ENCODE measurements around the gene CCDC12.

The CCDC12 gene

GRCh38 chr3:46893146-46893748 lies 83.3 kb downstream of the CCDC12 start:
- no peaks in the 10 kb centered on the region for H3K9me3 ChIP-seq (ENCODE audit: control insufficient read depth, insufficient read depth, low read length)
- peaks cover 44% of the 10 kb centered on the region for H3K27me3 ChIP-seq (ENCODE audit: control insufficient read depth, insufficient read depth, low read length)
- peaks cover 8% of the 10 kb centered on the region for H3K4me1 ChIP-seq (ENCODE audit: control insufficient read depth, insufficient read depth, low read length)
- H3K36me3 ChIP-seq (ENCODE audit: control insufficient read depth, insufficient read depth, low read length), result no peaks in the 10 kb centered on the region
- peak overlapping the region; percentile 52 for H3K4me3 ChIP-seq (ENCODE audit: low read depth, low read length)
- no peak overlapping the region for H3K9ac ChIP-seq (ENCODE audit: low read depth, low read length)

DNA sequence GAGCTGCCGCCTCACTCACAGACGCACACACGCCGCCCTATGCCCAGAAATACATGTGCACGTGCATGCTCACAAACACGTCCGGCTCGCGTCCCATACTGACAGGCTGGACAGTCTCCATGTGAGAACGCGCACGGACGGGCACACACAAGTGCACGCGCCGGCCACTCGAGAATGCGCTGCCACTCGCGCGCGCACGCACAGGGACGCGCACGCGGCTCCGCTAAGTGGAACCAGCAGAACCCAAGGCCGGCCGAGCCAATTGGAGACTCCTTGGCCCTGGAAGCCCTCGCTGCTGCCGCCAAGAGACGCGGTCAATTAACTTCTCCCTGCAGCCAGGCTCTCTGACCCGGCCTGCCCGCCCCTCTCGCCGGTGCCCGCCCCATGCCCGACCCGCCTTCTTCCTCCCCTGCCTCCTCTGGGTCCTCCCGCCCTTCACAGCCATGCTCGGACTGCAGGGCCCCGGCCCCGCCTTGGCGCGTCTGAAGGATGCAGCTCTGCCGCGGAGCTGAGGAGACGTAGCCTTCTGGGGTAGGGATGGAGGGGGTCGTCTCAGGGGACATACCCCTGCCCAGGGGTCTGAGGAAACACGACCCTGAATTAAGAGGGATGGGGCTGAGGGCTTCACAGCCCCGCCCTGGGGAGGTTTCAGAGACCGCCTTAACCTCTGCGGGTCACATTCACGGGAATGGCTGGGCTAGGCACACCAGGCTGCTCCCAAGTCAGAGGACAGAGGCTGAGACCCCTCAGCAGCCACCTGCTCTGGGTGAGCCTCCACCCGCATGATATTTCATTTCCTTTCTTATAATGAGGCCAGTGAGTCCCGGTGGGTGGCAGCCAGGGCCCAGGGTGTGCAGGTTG lies 84.0 kb downstream of the CCDC12 start:
- Histone ChIP-seq H3K9ac (ENCODE audit: low read depth, low read length) (no peak overlapping the region), H3K36me3 (ENCODE audit: control insufficient read depth, insufficient read depth, low read length) (no peaks in the 10 kb centered on the region), H3K4me3 (ENCODE audit: low read depth, low read length) (peak overlapping the region; percentile 52), H3K9me3 (ENCODE audit: control insufficient read depth, insufficient read depth, low read length) (no peaks in the 10 kb centered on the region), H3K4me1 (ENCODE audit: control insufficient read depth, insufficient read depth, low read length) (peaks cover 10% of the 10 kb centered on the region), H3K27me3 (ENCODE audit: control insufficient read depth, insufficient read depth, low read length) (peaks cover 44% of the 10 kb centered on the region)

DNA sequence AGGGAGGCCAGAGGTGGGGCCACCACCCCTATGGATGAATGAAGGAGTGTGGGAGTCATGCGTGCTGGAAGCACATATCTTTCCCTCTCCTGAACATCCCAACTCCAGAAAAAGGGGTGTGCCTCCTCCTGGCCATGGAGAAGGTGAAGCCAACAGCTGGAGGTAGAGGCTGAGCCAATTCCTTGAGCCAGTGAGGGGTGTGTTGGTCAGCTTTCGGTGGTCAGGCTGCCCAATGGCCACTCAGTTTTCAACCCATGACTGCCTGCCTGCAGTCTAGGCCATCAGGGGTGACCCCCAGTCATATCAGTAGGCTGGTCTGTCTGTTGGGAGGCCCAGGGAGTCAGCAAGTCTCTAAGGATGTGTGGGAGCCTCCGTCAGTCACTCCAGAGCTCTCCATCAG lies 85.4 kb downstream of the CCDC12 start:
- peaks cover 13% of the 10 kb centered on the region for H3K4me1 ChIP-seq (ENCODE audit: control insufficient read depth, insufficient read depth, low read length)
- H3K4me3 ChIP-seq (ENCODE audit: low read depth, low read length), result no peak overlapping the region
- no peaks in the 10 kb centered on the region for H3K36me3 ChIP-seq (ENCODE audit: control insufficient read depth, insufficient read depth, low read length)
- no peak overlapping the region for H3K9ac ChIP-seq (ENCODE audit: low read depth, low read length)
- peaks cover 53% of the 10 kb centered on the region for H3K27me3 ChIP-seq (ENCODE audit: control insufficient read depth, insufficient read depth, low read length)
- H3K9me3 ChIP-seq (ENCODE audit: control insufficient read depth, insufficient read depth, low read length), result no peaks in the 10 kb centered on the region

- H3K9me3 ChIP-seq (ENCODE audit: control insufficient read depth, insufficient read depth, low read length), result no peaks in the 10 kb centered on the region
- H3K9ac ChIP-seq (ENCODE audit: low read depth, low read length), result no peak overlapping the region
- H3K4me3 ChIP-seq (ENCODE audit: low read depth, low read length), result no peak overlapping the region
- no peaks in the 10 kb centered on the region for H3K36me3 ChIP-seq (ENCODE audit: control insufficient read depth, insufficient read depth, low read length)
- peaks cover 13% of the 10 kb centered on the region for H3K4me1 ChIP-seq (ENCODE audit: control insufficient read depth, insufficient read depth, low read length)
- H3K27me3 ChIP-seq (ENCODE audit: control insufficient read depth, insufficient read depth, low read length), result peaks cover 63% of the 10 kb centered on the region
Measured at GRCh38 chr3:46890132-46890531, 86.4 kb downstream of the CCDC12 start.

DNA sequence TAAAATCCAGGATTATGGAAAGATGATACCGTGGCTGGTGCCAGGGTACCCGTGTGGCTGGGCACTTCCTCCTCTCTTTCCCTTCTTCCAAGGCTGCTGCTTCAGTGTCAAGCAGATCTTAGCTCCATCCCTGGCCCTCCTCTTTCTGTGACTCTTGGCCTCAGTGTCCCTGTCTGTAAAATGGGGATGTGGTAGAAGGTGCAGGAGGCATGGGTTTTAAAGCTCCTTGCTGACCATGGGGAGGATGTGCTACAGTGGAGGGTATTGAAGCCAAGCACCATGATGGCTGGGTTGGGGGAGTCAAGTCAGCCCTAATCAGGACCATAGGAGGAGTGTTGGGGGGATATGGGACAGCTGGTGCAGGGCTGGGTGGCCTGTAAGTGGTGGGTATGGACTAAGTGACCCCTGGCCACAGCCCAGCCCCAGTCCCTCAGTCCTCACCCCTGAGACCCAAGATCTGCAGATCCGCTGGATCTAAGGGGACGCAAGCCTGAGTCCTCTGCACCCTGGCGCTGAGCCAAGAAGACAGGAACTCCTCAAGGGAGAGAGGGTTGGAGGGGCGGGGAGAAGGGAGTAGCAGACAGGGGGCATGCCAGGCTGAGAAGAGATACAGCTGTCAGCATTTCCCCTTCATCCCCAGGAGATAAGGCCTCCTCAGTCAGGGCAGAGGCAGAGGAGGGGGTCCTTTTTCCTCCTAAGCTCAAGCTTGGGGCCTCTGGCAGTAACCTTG lies 87.0 kb downstream of the CCDC12 start:
- Histone ChIP-seq H3K36me3 (ENCODE audit: control insufficient read depth, insufficient read depth, low read length) (no peaks in the 10 kb centered on the region), H3K4me1 (ENCODE audit: control insufficient read depth, insufficient read depth, low read length) (peaks cover 13% of the 10 kb centered on the region), H3K27me3 (ENCODE audit: control insufficient read depth, insufficient read depth, low read length) (peaks cover 69% of the 10 kb centered on the region), H3K9me3 (ENCODE audit: control insufficient read depth, insufficient read depth, low read length) (no peaks in the 10 kb centered on the region), H3K4me3 (ENCODE audit: low read depth, low read length) (no peak overlapping the region), H3K9ac (ENCODE audit: low read depth, low read length) (no peak overlapping the region)

DNA sequence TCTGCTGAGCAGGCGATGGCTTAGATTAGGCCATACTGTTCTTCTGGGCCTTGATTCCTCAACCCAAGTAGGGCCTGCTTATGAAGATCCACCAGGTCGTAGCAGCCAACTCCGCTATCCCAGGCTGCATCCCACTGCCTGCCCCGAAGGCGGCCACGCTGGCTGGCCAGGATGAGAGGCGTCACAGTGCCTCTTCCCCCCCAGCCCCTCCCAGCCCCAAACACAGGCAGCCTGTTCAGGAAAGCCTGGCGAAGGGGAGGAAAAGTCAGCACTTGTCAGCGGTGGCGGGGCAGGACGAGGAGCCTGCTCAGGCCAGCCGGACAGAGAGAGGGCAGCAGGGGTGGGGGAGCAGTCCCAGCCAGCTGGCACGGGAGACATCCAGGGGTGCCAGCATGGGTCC lies 87.8 kb downstream of the CCDC12 start:
- Histone ChIP-seq H3K36me3 (ENCODE audit: control insufficient read depth, insufficient read depth, low read length) (no peaks in the 10 kb centered on the region), H3K4me1 (ENCODE audit: control insufficient read depth, insufficient read depth, low read length) (peaks cover 18% of the 10 kb centered on the region), H3K4me3 (ENCODE audit: low read depth, low read length) (peak overlapping the region; percentile 11), H3K9me3 (ENCODE audit: control insufficient read depth, insufficient read depth, low read length) (no peaks in the 10 kb centered on the region), H3K27me3 (ENCODE audit: control insufficient read depth, insufficient read depth, low read length) (peaks cover 76% of the 10 kb centered on the region), H3K9ac (ENCODE audit: low read depth, low read length) (no peak overlapping the region)

- H3K36me3 ChIP-seq (ENCODE audit: control insufficient read depth, insufficient read depth, low read length), result no peaks in the 10 kb centered on the region
- peaks cover 14% of the 10 kb centered on the region for H3K4me1 ChIP-seq (ENCODE audit: control insufficient read depth, insufficient read depth, low read length)
- no peak overlapping the region for H3K9ac ChIP-seq (ENCODE audit: low read depth, low read length)
- no peak overlapping the region for H3K4me3 ChIP-seq (ENCODE audit: low read depth, low read length)
- no peaks in the 10 kb centered on the region for H3K9me3 ChIP-seq (ENCODE audit: control insufficient read depth, insufficient read depth, low read length)
- H3K27me3 ChIP-seq (ENCODE audit: control insufficient read depth, insufficient read depth, low read length), result peaks cover 72% of the 10 kb centered on the region
Measured at GRCh38 chr3:46887980-46888494, 88.5 kb downstream of the CCDC12 start.

GRCh38 chr3:46885612-46886011 lies 90.9 kb downstream of the CCDC12 start:
- Histone ChIP-seq H3K9ac (ENCODE audit: low read depth, low read length) (no peak overlapping the region), H3K9me3 (ENCODE audit: control insufficient read depth, insufficient read depth, low read length) (no peaks in the 10 kb centered on the region), H3K4me1 (ENCODE audit: control insufficient read depth, insufficient read depth, low read length) (peaks cover 14% of the 10 kb centered on the region), H3K4me3 (ENCODE audit: low read depth, low read length) (no peak overlapping the region), H3K27me3 (ENCODE audit: control insufficient read depth, insufficient read depth, low read length) (peaks cover 63% of the 10 kb centered on the region), H3K36me3 (ENCODE audit: control insufficient read depth, insufficient read depth, low read length) (no peaks in the 10 kb centered on the region)

- no peak overlapping the region for H3K9ac ChIP-seq (ENCODE audit: low read depth, low read length)
- no peak overlapping the region for H3K4me3 ChIP-seq (ENCODE audit: low read depth, low read length)
- no peaks in the 10 kb centered on the region for H3K36me3 ChIP-seq (ENCODE audit: control insufficient read depth, insufficient read depth, low read length)
- H3K4me1 ChIP-seq (ENCODE audit: control insufficient read depth, insufficient read depth, low read length), result peaks cover 14% of the 10 kb centered on the region
- peaks cover 63% of the 10 kb centered on the region for H3K27me3 ChIP-seq (ENCODE audit: control insufficient read depth, insufficient read depth, low read length)
- no peaks in the 10 kb centered on the region for H3K9me3 ChIP-seq (ENCODE audit: control insufficient read depth, insufficient read depth, low read length)
Measured at GRCh38 chr3:46884929-46885328, 91.6 kb downstream of the CCDC12 start.

- H3K36me3 ChIP-seq (ENCODE audit: control insufficient read depth, insufficient read depth, low read length), result no peaks in the 10 kb centered on the region
- H3K9ac ChIP-seq (ENCODE audit: low read depth, low read length), result no peak overlapping the region
- H3K27me3 ChIP-seq (ENCODE audit: control insufficient read depth, insufficient read depth, low read length), result peaks cover 63% of the 10 kb centered on the region
- H3K4me1 ChIP-seq (ENCODE audit: control insufficient read depth, insufficient read depth, low read length), result peaks cover 14% of the 10 kb centered on the region
- peak overlapping the region; percentile 48 for H3K4me3 ChIP-seq (ENCODE audit: low read depth, low read length)
- H3K9me3 ChIP-seq (ENCODE audit: control insufficient read depth, insufficient read depth, low read length), result no peaks in the 10 kb centered on the region
Measured at GRCh38 chr3:46884427-46884826, 92.1 kb downstream of the CCDC12 start.

- peaks cover 63% of the 10 kb centered on the region for H3K27me3 ChIP-seq (ENCODE audit: control insufficient read depth, insufficient read depth, low read length)
- peak overlapping the region; percentile 48 for H3K4me3 ChIP-seq (ENCODE audit: low read depth, low read length)
- peaks cover 16% of the 10 kb centered on the region for H3K4me1 ChIP-seq (ENCODE audit: control insufficient read depth, insufficient read depth, low read length)
- no peaks in the 10 kb centered on the region for H3K36me3 ChIP-seq (ENCODE audit: control insufficient read depth, insufficient read depth, low read length)
- H3K9me3 ChIP-seq (ENCODE audit: control insufficient read depth, insufficient read depth, low read length), result no peaks in the 10 kb centered on the region
- H3K9ac ChIP-seq (ENCODE audit: low read depth, low read length), result no peak overlapping the region
Measured at GRCh38 chr3:46883830-46884185, 92.7 kb downstream of the CCDC12 start.
